Measurements from ENCODE around the gene CENPP. TPM values are rescaled to one million over a fixed set of nuclear protein-coding genes. Genes with fewer than 3 reads are reported as not detected.

CENPP gene
- total RNA-seq, 1 experiment from 2014 or later = 8.3 TPM

- ChIA-PET CTCF (no interaction called here), POLR2A (ENCODE audit: unreplicated experiment) (no interaction called here)
- no peaks in the 10 kb centered on the region for H3K27me3 ChIP-seq (ENCODE audit: low read length)
- no peaks in the 10 kb centered on the region for H3F3A ChIP-seq (ENCODE audit: low read length, unreplicated experiment)
- ATAC-seq (no peak), DNase-seq (no peak)
- no peak overlapping the region for H3K27ac ChIP-seq (ENCODE audit: low read length)
- H3K4me1 ChIP-seq (ENCODE audit: insufficient read depth, low read length) = no peaks in the 10 kb centered on the region
- H3K79me2 ChIP-seq (ENCODE audit: low read length) = no peaks in the 10 kb centered on the region
- H3K4me2 ChIP-seq (ENCODE audit: low read length) = no peak overlapping the region
- H3K4me3 ChIP-seq (ENCODE audit: low read length) = no peak overlapping the region
- H3K36me3 ChIP-seq (ENCODE audit: low read depth, low read length) = no peaks in the 10 kb centered on the region
- no peak overlapping the region for H3K9ac ChIP-seq (ENCODE audit: low read length)
- no peaks in the 10 kb centered on the region for H4K20me1 ChIP-seq (ENCODE audit: low read length)
- H3K9me2 ChIP-seq (replicated peaks; ENCODE audit: low read length) = no peaks in the 10 kb centered on the region
- H2AFZ ChIP-seq (ENCODE audit: low read length) = no peak overlapping the region
- TF ChIP-seq EZH2phosphoT487 (IDR thresholded peaks at IDR 0.05; ENCODE audit: borderline replicate concordance, low read length) (no peak), CTCF (conservative IDR thresholded peaks at IDR 0.05; ENCODE audit: low read depth, low read length) (no peak), EZH2 (IDR thresholded peaks at IDR 0.05; ENCODE audit: low read length, unreplicated experiment) (no peak)
- H3K9me3 ChIP-seq (ENCODE audit: low read length) = no peaks in the 10 kb centered on the region
- intact Hi-C loops (cut with micrococcal nuclease) = no loop called here
- BruUV-seq (replicated peaks) = no TSS peak
Observed at GRCh38 chr9:92534674-92535073, 208.9 kb downstream of the CENPP start.

- POLR2A ChIA-PET (ENCODE audit: unreplicated experiment) = no interaction called here
- BruUV-seq (replicated peaks) = no TSS peak
- Histone ChIP-seq H3K27me3 (ENCODE audit: low read length) (no peaks in the 10 kb centered on the region), H3K79me2 (ENCODE audit: low read length) (no peaks in the 10 kb centered on the region), H3K4me2 (ENCODE audit: low read length) (no peak within 1 kb of the TSS), H2AFZ (ENCODE audit: low read length) (no peak within 1 kb of the TSS), H3K36me3 (ENCODE audit: low read depth, low read length) (no peaks in the 10 kb centered on the region), H3K4me1 (ENCODE audit: insufficient read depth, low read length) (no peaks in the 10 kb centered on the region), H3K4me3 (ENCODE audit: low read length) (no peak within 1 kb of the TSS), H3K9me3 (ENCODE audit: low read length) (no peaks in the 10 kb centered on the region), H3F3A (ENCODE audit: low read length, unreplicated experiment) (no peaks in the 10 kb centered on the region), H3K9ac (ENCODE audit: low read length) (no peak within 1 kb of the TSS), H3K9me2 (replicated peaks; ENCODE audit: low read length) (no peaks in the 10 kb centered on the region), H3K27ac (ENCODE audit: low read length) (no peak within 1 kb of the TSS), H4K20me1 (ENCODE audit: low read length) (no peaks in the 10 kb centered on the region)
- no peak for ATAC-seq
- DNase-seq = no peak
- TF ChIP-seq CTCF (conservative IDR thresholded peaks at IDR 0.05; ENCODE audit: low read depth, low read length) (no peak), EZH2phosphoT487 (IDR thresholded peaks at IDR 0.05; ENCODE audit: borderline replicate concordance, low read length) (no peak), EZH2 (IDR thresholded peaks at IDR 0.05; ENCODE audit: low read length, unreplicated experiment) (no peak)
- intact Hi-C loops (cut with micrococcal nuclease) = no loop called here
- CTCF ChIA-PET = no interaction called here
Observed at GRCh38 chr9:92535940-92536850, 210.4 kb downstream of the CENPP start, which contains the start of gene ECM2. Gene ECM2 (minus strand): TSS chr9:92535990. CDS start chr9:92522866, 13,124 bp downstream.

- Histone ChIP-seq H3K4me3 (ENCODE audit: low read length) (no peak overlapping the region), H3F3A (ENCODE audit: low read length, unreplicated experiment) (no peaks in the 10 kb centered on the region), H3K4me2 (ENCODE audit: low read length) (no peak overlapping the region), H3K36me3 (ENCODE audit: low read depth, low read length) (no peaks in the 10 kb centered on the region), H3K27ac (ENCODE audit: low read length) (no peak overlapping the region), H3K9ac (ENCODE audit: low read length) (no peak overlapping the region), H3K27me3 (ENCODE audit: low read length) (no peaks in the 10 kb centered on the region), H4K20me1 (ENCODE audit: low read length) (no peaks in the 10 kb centered on the region), H3K9me2 (replicated peaks; ENCODE audit: low read length) (no peaks in the 10 kb centered on the region), H2AFZ (ENCODE audit: low read length) (no peak overlapping the region), H3K9me3 (ENCODE audit: low read length) (no peaks in the 10 kb centered on the region), H3K79me2 (ENCODE audit: low read length) (no peaks in the 10 kb centered on the region), H3K4me1 (ENCODE audit: insufficient read depth, low read length) (no peaks in the 10 kb centered on the region)
- TF ChIP-seq EZH2 (IDR thresholded peaks at IDR 0.05; ENCODE audit: low read length, unreplicated experiment) (no peak), EZH2phosphoT487 (IDR thresholded peaks at IDR 0.05; ENCODE audit: borderline replicate concordance, low read length) (no peak), CTCF (conservative IDR thresholded peaks at IDR 0.05; ENCODE audit: low read depth, low read length) (no peak)
- BruUV-seq (replicated peaks) = no TSS peak
- DNase-seq (peak; percentile 12), ATAC-seq (no peak)
- CTCF ChIA-PET = no interaction called here
- intact Hi-C loops (cut with micrococcal nuclease) = no loop called here
- POLR2A ChIA-PET (ENCODE audit: unreplicated experiment) = no interaction called here
Observed at GRCh38 chr9:92538541-92538940, 212.8 kb downstream of the CENPP start.

Data from PC-3 (cell line).